Subcutaneous adipose tissue (tissue), 4 donors: Measurements from ENCODE around the gene ST8SIA1. TPM values are rescaled to one million over a fixed set of nuclear protein-coding genes. Genes with fewer than 3 reads are reported as not detected.

Experiments used
- CTCF ChIP-seq: fragments of 450-650 bp; IDR thresholded peaks from one replicate; pipeline ENCODE4 v1.5.1; 2016; ENCODE audit warnings: low read depth, mild to moderate bottlenecking, control low read depth, antibody characterized with exemption, moderate library complexity
- total RNA-seq, 4 donors: library from RNA; depleted of rRNA; stranded (reverse); fragments of >200 nt; gene quantifications; one replicate each; pipeline ENCODE4 v1.1.0, GENCODE V29; 2016

ST8SIA1 gene
- total RNA-seq, 4 donors from 2014 or later: 0.44 to 2.0 (median 0.98) TPM

DNA sequence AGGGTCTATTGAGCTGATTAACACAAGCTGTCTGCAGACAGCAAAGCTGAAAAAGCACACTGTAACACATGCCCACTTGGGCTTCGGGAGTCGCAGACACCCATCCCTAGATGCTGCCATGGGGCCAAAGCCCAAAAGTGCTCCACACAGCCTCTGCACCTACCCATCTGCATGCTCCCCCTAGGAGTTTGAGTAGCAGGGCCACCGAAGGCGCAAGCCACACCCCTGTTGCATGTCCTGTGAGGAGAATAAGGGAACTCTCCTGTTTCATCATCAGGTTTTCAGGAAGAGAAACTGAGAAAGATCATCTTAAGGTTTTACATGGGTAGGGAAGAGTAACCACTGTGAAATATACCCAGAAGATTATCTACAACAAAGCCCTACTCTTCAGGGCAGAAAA is 5.6 kb upstream of the ST8SIA1 start:
- TF ChIP-seq CTCF: no peak

- TF ChIP-seq CTCF: no peak
These were observed 5.2 kb upstream of the ST8SIA1 start for GRCh38 chr12:22339691-22340090.

GRCh38 chr12:22335794-22336166 is 1.3 kb upstream of the ST8SIA1 start:
- TF ChIP-seq CTCF: no peak

DNA sequence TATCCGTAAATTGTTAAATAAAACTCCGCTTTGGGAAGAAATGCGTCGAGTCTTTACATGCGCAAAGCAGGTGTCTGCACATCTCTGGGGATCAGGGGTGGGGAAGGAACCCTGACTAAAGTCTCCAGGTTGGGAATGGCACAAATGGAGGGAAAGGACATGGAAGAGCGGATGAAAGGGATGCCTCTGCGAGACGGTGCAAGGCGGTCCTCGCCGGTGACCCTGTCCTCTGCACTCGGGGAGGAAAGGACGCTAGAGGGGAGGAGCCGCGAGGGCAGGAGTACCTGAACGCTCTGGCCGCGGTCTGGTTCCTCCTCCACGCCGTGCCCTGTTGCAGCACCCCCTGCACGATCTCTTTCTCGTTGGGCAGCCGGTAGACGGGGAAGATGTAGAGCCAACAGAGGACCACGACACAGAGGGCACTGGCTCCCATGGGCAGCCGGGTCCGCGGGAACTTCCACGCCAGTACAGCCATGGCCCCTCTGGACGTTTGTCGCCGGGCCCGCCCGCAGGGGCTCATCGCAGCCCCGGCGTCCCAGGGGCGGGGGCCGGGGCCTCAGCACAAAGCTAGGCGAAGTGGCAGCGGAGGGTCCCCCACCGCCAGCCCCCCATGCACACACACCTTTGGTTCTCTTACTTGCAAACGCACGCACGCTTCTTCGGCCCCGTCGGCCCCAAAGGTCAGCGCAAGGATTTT is 646 bp downstream of the ST8SIA1 start:
- no peak for TF ChIP-seq CTCF

DNA sequence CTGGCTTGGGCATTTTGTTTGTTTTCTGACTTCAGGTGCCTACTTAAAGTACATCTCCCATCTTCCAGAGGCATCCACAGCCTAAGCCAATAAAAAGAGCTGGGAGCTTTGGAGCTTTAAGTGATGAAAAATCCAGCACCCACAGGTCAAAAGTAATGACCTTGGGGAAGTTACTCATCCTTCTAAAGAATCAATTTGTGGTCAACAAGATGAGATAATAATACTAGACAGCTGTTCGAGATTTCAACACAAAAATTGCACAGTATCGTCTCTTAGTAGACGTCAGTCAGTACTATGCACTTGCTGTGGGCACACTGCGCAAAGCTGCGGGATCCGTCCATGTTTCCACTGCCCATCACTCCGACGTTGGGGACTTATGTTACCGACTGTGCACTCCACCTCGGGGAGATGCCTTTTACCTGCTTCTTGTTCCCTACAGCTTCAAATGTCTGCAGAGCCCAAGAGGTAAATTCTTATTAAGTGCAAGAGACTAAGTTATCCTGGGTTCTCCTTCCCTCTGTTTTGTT is 1.3 kb downstream of the ST8SIA1 start:
- TF ChIP-seq CTCF: no peak

DNA sequence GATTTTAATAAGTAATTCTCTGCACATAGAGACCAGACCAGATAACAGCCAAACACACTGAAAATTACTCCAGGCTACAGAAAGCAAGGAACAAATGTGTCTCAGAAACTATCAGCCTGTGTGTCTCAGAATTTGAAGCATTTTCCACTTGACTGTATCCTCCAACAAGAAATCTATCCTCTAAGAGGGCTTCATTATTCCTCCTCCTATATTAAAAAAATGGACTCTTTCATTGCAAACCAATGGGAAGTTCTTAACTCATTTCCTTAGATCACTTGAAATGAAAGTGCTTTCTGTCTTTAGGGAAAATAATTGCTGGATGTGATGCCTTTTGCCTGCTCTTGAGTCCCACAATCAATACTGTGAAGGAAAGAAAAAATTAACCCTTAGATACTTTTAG is 2.3 kb downstream of the ST8SIA1 start:
- no peak for TF ChIP-seq CTCF

DNA sequence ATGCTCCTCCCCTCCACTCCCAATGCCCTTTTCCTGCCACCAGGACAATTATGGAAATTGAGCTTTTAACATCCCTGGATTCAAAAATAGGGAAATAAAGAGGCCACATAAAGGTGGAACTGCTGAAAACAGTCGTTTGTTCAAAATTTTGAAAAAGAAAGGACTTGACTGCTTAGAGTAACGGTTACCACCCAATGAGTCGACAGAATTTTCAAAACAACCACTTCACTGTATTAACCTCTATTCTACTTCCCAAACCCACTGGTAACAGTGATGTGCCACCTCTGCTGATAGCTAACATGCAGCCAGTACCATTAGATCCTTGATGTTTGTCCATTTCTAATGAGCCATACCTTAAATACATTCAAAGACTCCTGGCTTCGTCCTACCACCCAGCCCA is 4.9 kb downstream of the ST8SIA1 start:
- no peak for TF ChIP-seq CTCF
